GM21447 (cell line): Measurements from ENCODE around the gene C4BPA.

Experiments
- ATAC-seq: cut with Tn5 transposase; IDR thresholded peaks from one replicate; pipeline ENCODE4 v1.9.1; 2021; ENCODE audit not compliant: unreplicated experiment

The C4BPA gene

GRCh38 chr1:207179036-207179435 is 75.0 kb downstream of the C4BPA start:
- no peak for ATAC-seq

GRCh38 chr1:207181847-207182246 is 77.8 kb downstream of the C4BPA start:
- no peak for ATAC-seq

- no peak for ATAC-seq
Observed at GRCh38 chr1:207186503-207186902, 82.5 kb downstream of the C4BPA start.

- no peak for ATAC-seq
Observed at GRCh38 chr1:207188901-207189300, 84.9 kb downstream of the C4BPA start.

GRCh38 chr1:207191061-207191460 is 87.0 kb downstream of the C4BPA start:
- no peak for ATAC-seq

GRCh38 chr1:207191776-207192175 is 87.7 kb downstream of the C4BPA start:
- no peak for ATAC-seq

- ATAC-seq: no peak
Observed at GRCh38 chr1:207194197-207194596, 90.2 kb downstream of the C4BPA start.
